Spinal cord (tissue), 10 donors: Measurements from ENCODE around the gene FCGR3A. TPM values are rescaled to one million over a fixed set of nuclear protein-coding genes. Genes with fewer than 3 reads are reported as not detected.
"Not testable (repeated sequence)": the region's sequence is repeated elsewhere in the genome, so short reads cannot be mapped to it uniquely, and the experiment has no call there.

Experiments
- DNase-seq, 6 donors: peaks; one replicate each; pipeline versions ENCODE4 v3.0.0 to v3.0.0-alpha.2; 2013 to 2015; ENCODE audit warnings: low spot score in 6 of 6, low read depth in 4 of 6
- H3K27ac ChIP-seq: one replicate; pipeline ENCODE4 v1.5.1; 2013; ENCODE audit warnings: low read depth, low read length, control low read depth
- H3K27me3 ChIP-seq: one replicate; pipeline ENCODE4 v1.6.1; 2013; ENCODE audit warnings: low read length; ENCODE audit not compliant: control insufficient read depth, insufficient read depth
- H3K36me3 ChIP-seq: one replicate; pipeline ENCODE4 v1.6.1; 2013; ENCODE audit warnings: low read length; ENCODE audit not compliant: control insufficient read depth, insufficient read depth
- H3K4me1 ChIP-seq: one replicate; pipeline ENCODE4 v1.6.1; 2013; ENCODE audit warnings: low read length; ENCODE audit not compliant: control insufficient read depth, insufficient read depth
- H3K4me3 ChIP-seq: one replicate; pipeline ENCODE4 v1.5.1; 2013; ENCODE audit warnings: low read depth, low read length, control low read depth
- H3K9me3 ChIP-seq: one replicate; pipeline ENCODE4 v1.6.1; 2013; ENCODE audit warnings: low read length; ENCODE audit not compliant: control insufficient read depth, insufficient read depth
- WGBS: methylation state at CpG from one replicate; pipeline ENCODE4 v1.1.5; 2013; ENCODE audit warnings: missing lambda C conversion rate; ENCODE audit not compliant: insufficient coverage; 5-methylcytosine and 5-hydroxymethylcytosine counted together
- polyA plus RNA-seq, 2 donors: library from polyadenylated mRNA; unstranded; fragments of 120-200 nt; gene quantifications; one replicate each; pipeline ENCODE4 v1.2.1, GENCODE V29; 2013; ENCODE audit not compliant: insufficient read length in 2 of 2
- total RNA-seq, 2 donors: library from RNA; depleted of rRNA in 1 of 2; stranded (reverse); fragments of 120-200 nt in 1 of 2; fragments of >200 nt in 1 of 2; gene quantifications; one replicate each; pipeline versions ENCODE4 v1.2.3 to v1.2.4, GENCODE V29; 2013 to 2014
- donor health status: healthy.

The FCGR3A gene
- total and polyA plus RNA-seq, 4 donors, result 5.6 to 30.1 (median 23.0) TPM

GRCh38 chr1:161557506-161558450, 8.2 kb upstream of the FCGR3A start:
- H3K9me3 ChIP-seq, DNase-seq, H3K4me3 ChIP-seq, H3K27me3 ChIP-seq, H3K4me1 ChIP-seq, H3K36me3 ChIP-seq, H3K27ac ChIP-seq: not testable (repeated sequence)
- WGBS, result no CpG with 5 or more reads among the region's 6 CpGs

GRCh38 chr1:161556990-161557389, 7.4 kb upstream of the FCGR3A start:
- H3K27me3 ChIP-seq, DNase-seq, H3K9me3 ChIP-seq, H3K27ac ChIP-seq, H3K4me1 ChIP-seq, H3K4me3 ChIP-seq, H3K36me3 ChIP-seq: not testable (repeated sequence)
- whole genome bisulfite sequencing, result no CpG with 5 or more reads among the region's 2 CpGs

GRCh38 chr1:161556143-161556542, 6.5 kb upstream of the FCGR3A start:
- not testable (repeated sequence) for H3K36me3 ChIP-seq, H3K27me3 ChIP-seq, H3K4me3 ChIP-seq, H3K4me1 ChIP-seq, H3K9me3 ChIP-seq, DNase-seq, H3K27ac ChIP-seq
- WGBS, result 70% methylated on average over 2 of the region's 3 CpGs

GRCh38 chr1:161554815-161555417, 5.3 kb upstream of the FCGR3A start:
- no CpG with 5 or more reads among the region's 1 CpG for WGBS
- H3K4me1 ChIP-seq, H3K4me3 ChIP-seq, H3K36me3 ChIP-seq, H3K27ac ChIP-seq, DNase-seq, H3K9me3 ChIP-seq, H3K27me3 ChIP-seq: not testable (repeated sequence)

- not testable (repeated sequence) for H3K27ac ChIP-seq, H3K4me1 ChIP-seq, H3K9me3 ChIP-seq, H3K4me3 ChIP-seq, H3K27me3 ChIP-seq, DNase-seq, H3K36me3 ChIP-seq
- no CpG with 5 or more reads among the region's 3 CpGs for WGBS
Measured at GRCh38 chr1:161554340-161554739, 4.7 kb upstream of the FCGR3A start.

- H3K36me3 ChIP-seq, H3K9me3 ChIP-seq, H3K27ac ChIP-seq, H3K4me1 ChIP-seq, H3K4me3 ChIP-seq, H3K27me3 ChIP-seq, DNase-seq: not testable (repeated sequence)
- WGBS, result no CpG with 5 or more reads among the region's 2 CpGs
Measured at GRCh38 chr1:161553631-161554030, 4.0 kb upstream of the FCGR3A start.

- not testable (repeated sequence) for H3K9me3 ChIP-seq, H3K27me3 ChIP-seq, H3K36me3 ChIP-seq, H3K4me1 ChIP-seq, H3K4me3 ChIP-seq, H3K27ac ChIP-seq, DNase-seq
- WGBS, result 100% methylated on average over 2 of the region's 5 CpGs
Measured at GRCh38 chr1:161550942-161551341, 1.3 kb upstream of the FCGR3A start.

- not testable (repeated sequence) for H3K4me1 ChIP-seq, DNase-seq, H3K4me3 ChIP-seq, H3K9me3 ChIP-seq, H3K27ac ChIP-seq, H3K27me3 ChIP-seq, H3K36me3 ChIP-seq
- WGBS, result no CpG with 5 or more reads among the region's 2 CpGs
Measured at GRCh38 chr1:161548749-161549406, 740 bp downstream of the FCGR3A start.

- H3K4me3 ChIP-seq, H3K27ac ChIP-seq, H3K27me3 ChIP-seq, DNase-seq, H3K9me3 ChIP-seq, H3K36me3 ChIP-seq, H3K4me1 ChIP-seq: not testable (repeated sequence)
- no CpG with 5 or more reads among the region's 8 CpGs for WGBS
Measured at GRCh38 chr1:161547995-161548741, 1.4 kb downstream of the FCGR3A start.
